ENCODE measurements around the gene BANP. TPM values are rescaled to one million over a fixed set of nuclear protein-coding genes. Genes with fewer than 3 reads are reported as not detected.
"Not testable (repeated sequence)": the region's sequence is repeated elsewhere in the genome, so short reads cannot be mapped to it uniquely, and the experiment has no call there.

The BANP gene
- total and polyA plus RNA-seq, 12 donors = 10.4 to 29.8 (median 21.7) TPM

GRCh38 chr16:88106566-88106965 lies 155.3 kb downstream of the BANP start:
- H3K36me3 ChIP-seq (replicated peaks in 1 of 2); H3K27me3 ChIP-seq; intact Hi-C loops (cut with DNase I); DNase-seq; H3K27ac ChIP-seq; H3K9me3 ChIP-seq (replicated peaks in 1 of 3); H3K4me1 ChIP-seq (replicated peaks in 1 of 2); H3K4me3 ChIP-seq: not testable (repeated sequence)
- WGBS, 4 donors = 94 to 97% (median 95%) methylated on average over 10 to 12 of the region's 12 CpGs

GRCh38 chr16:88108762-88109161 lies 157.5 kb downstream of the BANP start:
- no peak for DNase-seq
- intact Hi-C loops (cut with DNase I) = no loop called here
- TF ChIP-seq CTCF (IDR thresholded peaks at IDR 0.05) = no peak
- no peak for TF ChIP-seq POLR2A (IDR thresholded peaks at IDR 0.05)
- Histone ChIP-seq H3K4me1 (replicated peaks in 1 of 2) (no peaks in the 10 kb centered on the region), H3K36me3 (replicated peaks in 1 of 2) (no peaks in the 10 kb centered on the region), H3K27ac (no peak overlapping the region), H3K4me3 (no peak overlapping the region), H3K9me3 (replicated peaks in 1 of 3) (no peaks in the 10 kb centered on the region), H3K27me3 (no peaks in the 10 kb centered on the region)
- WGBS, 4 donors = 94 to 99% (median 96%) methylated on average over 9 to 12 of the region's 12 CpGs

- intact Hi-C loops (cut with DNase I); H3K9me3 ChIP-seq (replicated peaks in 1 of 3); H3K27ac ChIP-seq; H3K36me3 ChIP-seq (replicated peaks in 1 of 2); H3K4me1 ChIP-seq (replicated peaks in 1 of 2); DNase-seq; H3K4me3 ChIP-seq; H3K27me3 ChIP-seq: not testable (repeated sequence)
- 81 to 89% (median 86%) methylated on average over 15 to 28 of the region's 28 CpGs for WGBS, 4 donors
Observed at GRCh38 chr16:88109726-88110621, 158.7 kb downstream of the BANP start.

GRCh38 chr16:88110875-88111494 lies 159.8 kb downstream of the BANP start:
- WGBS, 4 donors = 76 to 87% (median 79%) methylated on average over 9 to 21 of the region's 21 CpGs
- H3K9me3 ChIP-seq (replicated peaks in 1 of 3); DNase-seq; H3K4me1 ChIP-seq (replicated peaks in 1 of 2); H3K36me3 ChIP-seq (replicated peaks in 1 of 2); intact Hi-C loops (cut with DNase I); H3K27ac ChIP-seq; H3K4me3 ChIP-seq; H3K27me3 ChIP-seq: not testable (repeated sequence)

- DNase-seq; H3K4me1 ChIP-seq (replicated peaks in 1 of 2); H3K27me3 ChIP-seq; H3K9me3 ChIP-seq (replicated peaks in 1 of 3); H3K27ac ChIP-seq; H3K4me3 ChIP-seq; H3K36me3 ChIP-seq (replicated peaks in 1 of 2); intact Hi-C loops (cut with DNase I): not testable (repeated sequence)
- 76 to 86% (median 80%) methylated on average over 13 of the region's 13 CpGs for WGBS, 4 donors
Observed at GRCh38 chr16:88111976-88112375, 160.7 kb downstream of the BANP start.

GRCh38 chr16:88113545-88114045 lies 162.4 kb downstream of the BANP start:
- Histone ChIP-seq H3K4me3 (no peak overlapping the region), H3K36me3 (replicated peaks in 1 of 2) (no peaks in the 10 kb centered on the region), H3K27me3 (no peaks in the 10 kb centered on the region), H3K4me1 (replicated peaks in 1 of 2) (no peaks in the 10 kb centered on the region), H3K27ac (no peak overlapping the region), H3K9me3 (replicated peaks in 1 of 3) (no peaks in the 10 kb centered on the region)
- TF ChIP-seq POLR2A (IDR thresholded peaks at IDR 0.05) (no peak), CTCF (IDR thresholded peaks at IDR 0.05) (no peak)
- 87 to 96% (median 90%) methylated on average over 3 to 20 of the region's 20 CpGs for WGBS, 4 donors
- intact Hi-C loops (cut with DNase I) = no loop called here
- no peak for DNase-seq

GRCh38 chr16:88114541-88115228 lies 163.5 kb downstream of the BANP start:
- intact Hi-C loops (cut with DNase I); H3K27me3 ChIP-seq; H3K36me3 ChIP-seq (replicated peaks in 1 of 2); H3K27ac ChIP-seq; H3K9me3 ChIP-seq (replicated peaks in 1 of 3); DNase-seq; H3K4me3 ChIP-seq; H3K4me1 ChIP-seq (replicated peaks in 1 of 2): not testable (repeated sequence)
- WGBS, 4 donors = 67 to 76% (median 70%) methylated on average over 14 to 22 of the region's 22 CpGs
